PFSK-1 (cell line): ENCODE results near the gene TCTN1.

Experiments used
- FOXP2 ChIP-seq: optimal IDR thresholded peaks from 2 replicates; pipeline ENCODE3; 2011; ENCODE audit warnings: borderline replicate concordance, control low read depth, inconsistent platforms; ENCODE audit not compliant: insufficient read depth; ENCODE audit errors: extremely low read length, extremely low read depth
- POLR2AphosphoS5 ChIP-seq: IDR thresholded peaks from 2 replicates; pipeline ENCODE4 v1.6.1; 2012; ENCODE audit warnings: low read depth, mild to moderate bottlenecking, control low read depth, low read length, moderate library complexity
- SIN3A ChIP-seq: IDR thresholded peaks from 2 replicates; pipeline ENCODE4 v1.6.1; 2012; ENCODE audit warnings: mild to moderate bottlenecking, low read length, moderate library complexity, borderline replicate concordance; ENCODE audit not compliant: insufficient read depth
- TAF1 ChIP-seq: IDR thresholded peaks from 2 replicates; pipeline ENCODE4 v1.6.1; 2012; ENCODE audit warnings: low read length, control low read depth, borderline replicate concordance; ENCODE audit not compliant: insufficient read depth
- TF ChIP-seq, protein P1 (sequence below), 2 experiments: IDR thresholded peaks; 2 replicates each; pipeline versions ENCODE4 v1.6.1 to v1.8.0; 2011 to 2012; ENCODE audit warnings: low read depth in 2 of 2, low read length in 2 of 2, control low read depth in 1 of 2, inconsistent platforms in 1 of 2, mild to moderate bottlenecking in 1 of 2, moderate library complexity in 1 of 2; ENCODE audit not compliant: insufficient read depth in 1 of 2

DNA sequence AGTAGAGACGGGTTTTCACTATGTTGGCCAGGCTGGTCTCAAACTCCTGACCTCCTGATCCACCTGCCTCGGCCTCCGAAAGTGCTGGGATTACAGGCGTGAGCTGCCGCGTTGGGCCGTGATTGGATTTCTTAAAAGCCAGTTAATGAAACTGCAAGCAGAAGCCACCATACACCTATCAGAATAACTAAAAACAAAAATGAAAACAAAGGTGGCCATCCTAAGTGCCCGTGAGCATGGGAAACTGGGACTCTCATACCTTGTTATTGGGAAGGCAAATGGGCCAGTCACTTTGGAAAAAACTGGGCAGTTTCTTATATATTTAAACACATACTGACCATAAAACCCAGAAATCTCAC lies 7.7 kb upstream of the TCTN1 start:
- TF ChIP-seq, protein P1, sequence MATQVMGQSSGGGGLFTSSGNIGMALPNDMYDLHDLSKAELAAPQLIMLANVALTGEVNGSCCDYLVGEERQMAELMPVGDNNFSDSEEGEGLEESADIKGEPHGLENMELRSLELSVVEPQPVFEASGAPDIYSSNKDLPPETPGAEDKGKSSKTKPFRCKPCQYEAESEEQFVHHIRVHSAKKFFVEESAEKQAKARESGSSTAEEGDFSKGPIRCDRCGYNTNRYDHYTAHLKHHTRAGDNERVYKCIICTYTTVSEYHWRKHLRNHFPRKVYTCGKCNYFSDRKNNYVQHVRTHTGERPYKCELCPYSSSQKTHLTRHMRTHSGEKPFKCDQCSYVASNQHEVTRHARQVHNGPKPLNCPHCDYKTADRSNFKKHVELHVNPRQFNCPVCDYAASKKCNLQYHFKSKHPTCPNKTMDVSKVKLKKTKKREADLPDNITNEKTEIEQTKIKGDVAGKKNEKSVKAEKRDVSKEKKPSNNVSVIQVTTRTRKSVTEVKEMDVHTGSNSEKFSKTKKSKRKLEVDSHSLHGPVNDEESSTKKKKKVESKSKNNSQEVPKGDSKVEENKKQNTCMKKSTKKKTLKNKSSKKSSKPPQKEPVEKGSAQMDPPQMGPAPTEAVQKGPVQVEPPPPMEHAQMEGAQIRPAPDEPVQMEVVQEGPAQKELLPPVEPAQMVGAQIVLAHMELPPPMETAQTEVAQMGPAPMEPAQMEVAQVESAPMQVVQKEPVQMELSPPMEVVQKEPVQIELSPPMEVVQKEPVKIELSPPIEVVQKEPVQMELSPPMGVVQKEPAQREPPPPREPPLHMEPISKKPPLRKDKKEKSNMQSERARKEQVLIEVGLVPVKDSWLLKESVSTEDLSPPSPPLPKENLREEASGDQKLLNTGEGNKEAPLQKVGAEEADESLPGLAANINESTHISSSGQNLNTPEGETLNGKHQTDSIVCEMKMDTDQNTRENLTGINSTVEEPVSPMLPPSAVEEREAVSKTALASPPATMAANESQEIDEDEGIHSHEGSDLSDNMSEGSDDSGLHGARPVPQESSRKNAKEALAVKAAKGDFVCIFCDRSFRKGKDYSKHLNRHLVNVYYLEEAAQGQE (IDR thresholded peaks at IDR 0.05; ENCODE audit: insufficient read depth in 1 of 2, low read depth in 2 of 2, low read length in 2 of 2), result no peak
- TF ChIP-seq POLR2AphosphoS5, result no peak
- TF ChIP-seq TAF1, result no peak
- TF ChIP-seq SIN3A, result no peak
- TF ChIP-seq FOXP2, result no peak
